Loucy (cell line): Measurements from ENCODE around the gene NODAL.

Source experiments
- H2AFZ ChIP-seq: fragments of 200-600 bp; sonication (generic); 2 replicates; pipeline ENCODE4 v1.6.0; 2016; ENCODE audit warnings: antibody characterized with exemption, mild to moderate bottlenecking, low read length, moderate library complexity
- H3F3A ChIP-seq: fragments of 200-600 bp; 2 replicates; pipeline ENCODE4 v1.6.0; 2016; ENCODE audit warnings: antibody characterized with exemption, low read depth, mild to moderate bottlenecking
- H3K27me3 ChIP-seq: fragments of 200-600 bp; sonication (generic); 2 replicates; pipeline ENCODE4 v1.6.1; 2014; ENCODE audit warnings: low read length, mild to moderate bottlenecking; ENCODE audit not compliant: insufficient read depth, poor library complexity, severe bottlenecking
- H3K36me3 ChIP-seq: fragments of 200-600 bp; sonication (generic); 2 replicates; pipeline ENCODE4 v1.6.1; 2016; ENCODE audit warnings: low read length; ENCODE audit not compliant: insufficient read depth
- H3K4me1 ChIP-seq: fragments of 200-600 bp; sonication (generic); 2 replicates; pipeline ENCODE4 v1.5.1; 2014; ENCODE audit warnings: low read length, mild to moderate bottlenecking; ENCODE audit not compliant: insufficient read depth, poor library complexity, severe bottlenecking
- H3K4me2 ChIP-seq: fragments of 200-600 bp; sonication (generic); 2 replicates; pipeline ENCODE4 v1.6.0; 2014; ENCODE audit warnings: antibody characterized with exemption, low read length, low read depth, mild to moderate bottlenecking; ENCODE audit not compliant: poor library complexity, severe bottlenecking
- H3K4me3 ChIP-seq: fragments of 200-600 bp; sonication (generic); 2 replicates; pipeline ENCODE4 v1.5.1; 2014; ENCODE audit warnings: low read length, mild to moderate bottlenecking, mixed read lengths; ENCODE audit not compliant: poor library complexity, severe bottlenecking
- H3K79me2 ChIP-seq: fragments of 200-600 bp; sonication (generic); 2 replicates; pipeline ENCODE4 v1.6.1; 2014; ENCODE audit warnings: low read length; ENCODE audit not compliant: insufficient read depth
- H3K9ac ChIP-seq: fragments of 200-600 bp; sonication (generic); 2 replicates; pipeline ENCODE4 v1.6.0; 2014; ENCODE audit warnings: mild to moderate bottlenecking, low read depth, low read length, moderate library complexity; ENCODE audit not compliant: poor library complexity, severe bottlenecking
- H3K9me2 ChIP-seq: fragments of 200-600 bp; sonication (generic); replicated peaks from 2 replicates; pipeline ENCODE4 v1.6.1; 2016; ENCODE audit warnings: low read depth, low read length, mixed read lengths
- H3K9me3 ChIP-seq: fragments of 200-600 bp; sonication (generic); 2 replicates; pipeline ENCODE4 v1.6.1; 2014; ENCODE audit warnings: mild to moderate bottlenecking, antibody characterized with exemption, low read length, low read depth; ENCODE audit not compliant: insufficient read depth
- H4K20me1 ChIP-seq: fragments of 200-600 bp; sonication (generic); 2 replicates; pipeline ENCODE4 v1.6.0; 2014; ENCODE audit warnings: antibody characterized with exemption, low read length, mild to moderate bottlenecking; ENCODE audit not compliant: insufficient read depth, poor library complexity, severe bottlenecking
- CTCF ChIP-seq: fragments of 200-600 bp; sonication (generic); conservative IDR thresholded peaks from 2 replicates; pipeline ENCODE4 v1.5.1; 2014; ENCODE audit warnings: mild to moderate bottlenecking, antibody characterized with exemption, low read length
- EZH2phosphoT487 ChIP-seq: fragments of 200-600 bp; IDR thresholded peaks from 2 replicates; pipeline ENCODE4 v1.6.1; 2018; ENCODE audit warnings: antibody characterized with exemption, mild to moderate bottlenecking, moderate library complexity, borderline replicate concordance

NODAL gene

GRCh38 chr10:70482982-70483760 lies 41.7 kb upstream of the NODAL start:
- H3K4me1 ChIP-seq = peaks cover 50% of the 10 kb centered on the region

GRCh38 chr10:70481831-70482530 lies 40.5 kb upstream of the NODAL start:
- TF ChIP-seq CTCF (no peak), EZH2phosphoT487 (no peak)
- Histone ChIP-seq H3K27me3 (no peaks in the 10 kb centered on the region), H4K20me1 (no peaks in the 10 kb centered on the region), H2AFZ (no peak overlapping the region), H3K4me1 (peaks cover 62% of the 10 kb centered on the region), H3K9me2 (no peaks in the 10 kb centered on the region), H3K79me2 (peaks cover 45% of the 10 kb centered on the region), H3K4me2 (peak overlapping the region; percentile 80), H3K36me3 (no peaks in the 10 kb centered on the region), H3F3A (0 out of 2 replicates have a peak, but pooled peaks cover 6% of the 10 kb centered on the region), H3K9ac (peak overlapping the region; percentile 8), H3K9me3 (no peaks in the 10 kb centered on the region), H3K4me3 (peak overlapping the region; percentile 21)

More at GRCh38 chr10:70482982-70483760, 41.7 kb upstream of the NODAL start:
- H3K9me2 ChIP-seq = no peaks in the 10 kb centered on the region
- H3K9ac ChIP-seq = no peak overlapping the region
- H3K4me2 ChIP-seq = peak overlapping the region; percentile 80
- H3F3A ChIP-seq = no peaks in the 10 kb centered on the region
- no peaks in the 10 kb centered on the region for H3K9me3 ChIP-seq
- H3K36me3 ChIP-seq = no peaks in the 10 kb centered on the region
- H3K79me2 ChIP-seq = peaks cover 45% of the 10 kb centered on the region
- H3K27me3 ChIP-seq = no peaks in the 10 kb centered on the region
- no peak overlapping the region for H2AFZ ChIP-seq
- H3K4me3 ChIP-seq = peak overlapping the region; percentile 21
- TF ChIP-seq EZH2phosphoT487 (no peak), CTCF (no peak)
- H4K20me1 ChIP-seq = no peaks in the 10 kb centered on the region

GRCh38 chr10:70481105-70481504 lies 39.6 kb upstream of the NODAL start:
- TF ChIP-seq EZH2phosphoT487 = no peak
- no peak for TF ChIP-seq CTCF
- H3K9me2 ChIP-seq = no peaks in the 10 kb centered on the region
- H3K4me2 ChIP-seq = peak overlapping the region; percentile 80
- H3K9ac ChIP-seq = peak overlapping the region; percentile 77
- no peaks in the 10 kb centered on the region for H3K36me3 ChIP-seq
- no peaks in the 10 kb centered on the region for H3K27me3 ChIP-seq
- no peak overlapping the region for H2AFZ ChIP-seq
- peaks cover 65% of the 10 kb centered on the region for H3K4me1 ChIP-seq
- no peaks in the 10 kb centered on the region for H4K20me1 ChIP-seq
- H3K79me2 ChIP-seq = peaks cover 45% of the 10 kb centered on the region
- 0 out of 2 replicates have a peak, but pooled peaks cover 7% of the 10 kb centered on the region for H3F3A ChIP-seq
- H3K4me3 ChIP-seq = peak overlapping the region; percentile 86
- H3K9me3 ChIP-seq = no peaks in the 10 kb centered on the region
